NCI-H2081 (cell line): ENCODE data around the gene IPO13.

Experiments used
- DNase-seq, 2 experiments: peaks; one replicate each; lab custom pipeline; 2025; lab: John Stamatoyannopoulos, UW

Gene IPO13

GRCh38 chr1:43987159-43987902 lies 40.6 kb downstream of the IPO13 start:
- DNase-seq: no peak

- DNase-seq: no peak
These were observed 43.8 kb downstream of the IPO13 start for GRCh38 chr1:43990271-43991199.

- DNase-seq: no peak
These were observed 44.4 kb downstream of the IPO13 start for GRCh38 chr1:43991200-43991475.

- peak; percentile 79 to 80 for DNase-seq
These were observed 44.9 kb downstream of the IPO13 start, which contains the start of gene CCDC24 for GRCh38 chr1:43991476-43992231. Gene CCDC24, plus strand, starts transcription at chr1:43991599. Its CDS starts 280 bp downstream, at chr1:43991879.

GRCh38 chr1:43992232-43992995 lies 45.7 kb downstream of the IPO13 start:
- no peak for DNase-seq

GRCh38 chr1:43993206-43993914 lies 46.6 kb downstream of the IPO13 start:
- DNase-seq: no peak

GRCh38 chr1:43994071-43994470 lies 47.3 kb downstream of the IPO13 start:
- no peak for DNase-seq

- no peak for DNase-seq
These were observed 48.3 kb downstream of the IPO13 start for GRCh38 chr1:43994794-43995790.

- no peak for DNase-seq
These were observed 49.4 kb downstream of the IPO13 start for GRCh38 chr1:43995984-43996732.

- DNase-seq: no peak
These were observed 50.0 kb downstream of the IPO13 start for GRCh38 chr1:43996733-43997115.

GRCh38 chr1:43997295-43997999 lies 50.7 kb downstream of the IPO13 start:
- no peak for DNase-seq

GRCh38 chr1:43998000-43998378 lies 51.2 kb downstream of the IPO13 start:
- no peak for DNase-seq

GRCh38 chr1:43999455-43999854 lies 52.7 kb downstream of the IPO13 start:
- DNase-seq: no peak

GRCh38 chr1:44000122-44000665 lies 53.4 kb downstream of the IPO13 start:
- DNase-seq: no peak

GRCh38 chr1:44002165-44002564 lies 55.4 kb downstream of the IPO13 start:
- no peak for DNase-seq

GRCh38 chr1:44002606-44003157 lies 55.9 kb downstream of the IPO13 start:
- no peak for DNase-seq

GRCh38 chr1:44008259-44008658 lies 61.5 kb downstream of the IPO13 start:
- no peak for DNase-seq

GRCh38 chr1:44010935-44011471 lies 64.3 kb downstream of the IPO13 start:
- no peak for DNase-seq
